ENCODE results near the gene NARS2.
A peak's percentile ranks its signal among the peaks of the same experiment; 100 is the strongest.

The NARS2 gene

DNA sequence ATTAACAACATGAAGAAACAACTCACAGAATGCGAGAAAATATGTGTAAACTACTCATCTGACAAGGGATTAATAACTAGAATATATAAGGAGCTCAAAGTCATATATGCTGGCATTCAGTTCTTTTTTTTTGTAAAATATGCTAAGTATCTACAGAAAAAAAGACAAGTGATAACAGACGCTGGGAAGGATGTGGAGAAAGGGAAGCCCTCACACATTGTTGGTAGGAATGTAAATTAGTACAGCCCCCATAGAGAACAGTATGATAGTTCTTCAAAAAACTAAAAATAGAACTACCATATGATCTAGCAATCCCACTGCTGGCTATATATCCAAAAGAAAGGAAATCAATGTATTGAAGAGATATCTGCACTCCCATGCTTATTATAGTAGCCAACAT, 170.9 kb downstream of the NARS2 start:
- no peaks in the 10 kb centered on the region for H3K36me3 Mint-ChIP-seq (ENCODE audit: insufficient read depth)
- no peaks in the 10 kb centered on the region for H3K4me1 Mint-ChIP-seq

DNA sequence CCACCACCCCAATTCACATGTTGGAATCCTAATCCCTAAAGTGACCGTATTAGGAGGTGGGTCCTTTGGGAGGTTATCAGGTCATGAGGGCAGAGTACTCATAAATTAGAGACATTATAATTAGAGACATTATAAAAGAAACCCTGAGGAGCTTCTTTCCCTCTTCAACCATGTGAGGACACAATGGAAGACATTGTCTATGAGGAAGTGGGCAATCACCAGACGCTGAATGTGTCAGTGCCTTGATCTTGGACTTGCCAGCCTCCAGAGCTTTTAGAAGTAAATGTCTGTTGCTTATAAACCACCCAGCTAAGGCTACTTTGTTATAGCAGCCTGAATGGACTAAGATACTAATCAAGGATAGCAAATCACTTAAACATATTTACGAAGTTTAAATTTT, 171.8 kb downstream of the NARS2 start:
- Mint-ChIP-seq H3K4me1 (no peaks in the 10 kb centered on the region), H3K4me3 (no peak overlapping the region), H3K9me3 (no peaks in the 10 kb centered on the region), H3K27ac (ENCODE audit: low read depth) (no peak overlapping the region), H3K36me3 (ENCODE audit: insufficient read depth) (no peaks in the 10 kb centered on the region), H3K27me3 (peaks cover 9% of the 10 kb centered on the region)
- ATAC-seq (replicated peaks; ENCODE audit: extremely low read depth, poor library complexity, severe bottlenecking) (no peak), DNase-seq (ENCODE audit: low spot score in 2 of 2) (no peak)

More for the DNA sequence above, 170.9 kb downstream of the NARS2 start:
- DNase-seq (ENCODE audit: low spot score in 2 of 2) (no peak), ATAC-seq (replicated peaks; ENCODE audit: extremely low read depth, poor library complexity, severe bottlenecking) (no peak)
- Mint-ChIP-seq H3K4me3 (no peak overlapping the region), H3K27ac (ENCODE audit: low read depth) (no peak overlapping the region), H3K9me3 (no peaks in the 10 kb centered on the region), H3K27me3 (peaks cover 9% of the 10 kb centered on the region)

DNA sequence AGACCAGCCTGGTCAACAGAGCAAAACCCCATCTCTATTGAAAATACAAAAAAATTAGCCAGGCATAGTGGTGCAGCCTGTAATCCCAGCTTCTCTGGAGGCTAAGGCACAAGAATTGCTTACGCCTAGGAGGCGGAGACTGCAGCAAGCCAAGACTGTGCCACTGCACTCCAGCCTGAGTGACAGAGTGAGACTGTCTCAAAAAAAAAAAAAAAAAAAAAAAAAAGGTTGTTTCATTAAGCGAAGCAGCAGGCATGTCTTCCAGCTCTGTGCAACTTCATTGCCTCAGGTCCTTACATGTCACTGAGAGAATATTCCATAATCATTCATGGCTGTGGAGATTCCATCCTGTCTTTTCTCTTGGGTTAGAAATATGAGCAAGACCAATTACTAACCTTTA, 174.0 kb downstream of the NARS2 start:
- no peak for DNase-seq (ENCODE audit: low spot score in 2 of 2)
- ATAC-seq (replicated peaks; ENCODE audit: extremely low read depth, poor library complexity, severe bottlenecking), result no peak
- peaks cover 4% of the 10 kb centered on the region for H3K36me3 Mint-ChIP-seq (ENCODE audit: insufficient read depth)
- peaks cover 9% of the 10 kb centered on the region for H3K27me3 Mint-ChIP-seq
- no peaks in the 10 kb centered on the region for H3K9me3 Mint-ChIP-seq
- H3K4me3 Mint-ChIP-seq, result no peak overlapping the region
- no peak overlapping the region for H3K27ac Mint-ChIP-seq (ENCODE audit: low read depth)
- peaks cover 8% of the 10 kb centered on the region for H3K4me1 Mint-ChIP-seq

DNA sequence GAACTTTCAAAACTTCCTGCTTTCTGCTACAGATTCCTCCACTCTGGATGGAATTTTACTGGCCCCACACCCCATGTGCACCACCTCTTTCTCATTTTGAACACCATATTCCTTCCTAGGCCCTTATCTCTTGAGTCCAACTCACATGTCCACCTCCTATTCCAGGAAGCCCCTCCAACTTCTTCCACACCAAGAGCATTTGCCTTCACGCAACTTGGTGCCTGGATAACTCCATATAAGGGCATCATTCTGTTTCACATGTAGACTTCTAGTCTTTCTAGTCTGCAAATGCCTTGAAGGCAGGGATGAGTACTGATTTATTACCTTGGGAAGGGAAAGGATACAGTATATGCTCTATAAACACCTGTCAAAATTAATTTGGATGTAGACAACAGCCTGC, 174.5 kb downstream of the NARS2 start:
- DNase-seq (ENCODE audit: low spot score in 2 of 2), result no peak
- Mint-ChIP-seq H3K4me3 (no peak overlapping the region), H3K27ac (ENCODE audit: low read depth) (no peak overlapping the region), H3K9me3 (no peaks in the 10 kb centered on the region), H3K36me3 (ENCODE audit: insufficient read depth) (peaks cover 4% of the 10 kb centered on the region), H3K27me3 (peaks cover 9% of the 10 kb centered on the region), H3K4me1 (peaks cover 8% of the 10 kb centered on the region)
- ATAC-seq (replicated peaks; ENCODE audit: extremely low read depth, poor library complexity, severe bottlenecking), result no peak

DNA sequence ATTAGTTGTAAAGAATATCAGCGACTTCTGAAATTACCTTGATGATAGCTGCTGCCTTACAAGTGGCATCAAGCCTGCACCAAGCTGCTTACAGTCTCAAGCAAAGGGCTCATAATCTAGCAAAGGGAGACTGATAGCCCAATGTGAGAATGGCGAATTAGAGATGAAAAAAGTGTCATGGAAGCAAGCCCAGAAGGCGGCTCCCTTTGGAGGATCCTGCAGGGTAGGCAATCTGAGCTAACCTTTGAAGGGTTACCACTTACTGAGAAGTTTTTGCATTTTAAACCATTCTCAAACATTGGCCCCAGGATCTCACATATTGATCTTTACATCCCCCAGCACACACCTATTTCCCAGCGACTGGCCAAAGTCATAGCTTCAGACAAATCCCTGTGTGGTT, 175.5 kb downstream of the NARS2 start:
- H3K36me3 Mint-ChIP-seq (ENCODE audit: insufficient read depth), result peaks cover 4% of the 10 kb centered on the region
- no peaks in the 10 kb centered on the region for H3K9me3 Mint-ChIP-seq
- no peak overlapping the region for H3K27ac Mint-ChIP-seq (ENCODE audit: low read depth)
- no peak for ATAC-seq (replicated peaks; ENCODE audit: extremely low read depth, poor library complexity, severe bottlenecking)
- no peak for DNase-seq (ENCODE audit: low spot score in 2 of 2)
- H3K27me3 Mint-ChIP-seq, result peaks cover under 1% of the 10 kb centered on the region
- peaks cover 8% of the 10 kb centered on the region for H3K4me1 Mint-ChIP-seq
- no peak overlapping the region for H3K4me3 Mint-ChIP-seq

DNA sequence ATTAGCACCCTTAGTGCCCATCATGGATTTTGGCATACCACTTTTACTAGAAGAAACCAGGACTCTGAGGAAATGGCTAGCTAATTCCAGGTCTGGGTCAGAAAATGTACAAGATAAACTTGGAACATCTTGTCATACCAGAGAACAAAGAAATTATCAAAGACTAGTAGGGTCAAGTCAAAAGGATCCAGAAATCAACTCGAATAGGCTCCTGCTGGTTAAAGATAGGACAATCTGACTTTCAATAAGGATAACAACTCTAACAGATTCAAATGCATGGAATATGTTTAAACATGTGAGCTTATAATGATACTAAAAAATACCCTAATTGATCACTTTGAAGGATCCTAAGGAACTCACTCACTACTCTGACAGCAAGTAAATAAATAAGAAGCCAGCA, 175.9 kb downstream of the NARS2 start:
- ATAC-seq (replicated peaks; ENCODE audit: extremely low read depth, poor library complexity, severe bottlenecking) (no peak), DNase-seq (ENCODE audit: low spot score in 2 of 2) (no peak)
- H3K36me3 Mint-ChIP-seq (ENCODE audit: insufficient read depth), result peaks cover 4% of the 10 kb centered on the region
- peaks cover 8% of the 10 kb centered on the region for H3K4me1 Mint-ChIP-seq
- H3K27ac Mint-ChIP-seq (ENCODE audit: low read depth), result no peak overlapping the region
- no peaks in the 10 kb centered on the region for H3K27me3 Mint-ChIP-seq
- no peak overlapping the region for H3K4me3 Mint-ChIP-seq
- no peaks in the 10 kb centered on the region for H3K9me3 Mint-ChIP-seq

DNA sequence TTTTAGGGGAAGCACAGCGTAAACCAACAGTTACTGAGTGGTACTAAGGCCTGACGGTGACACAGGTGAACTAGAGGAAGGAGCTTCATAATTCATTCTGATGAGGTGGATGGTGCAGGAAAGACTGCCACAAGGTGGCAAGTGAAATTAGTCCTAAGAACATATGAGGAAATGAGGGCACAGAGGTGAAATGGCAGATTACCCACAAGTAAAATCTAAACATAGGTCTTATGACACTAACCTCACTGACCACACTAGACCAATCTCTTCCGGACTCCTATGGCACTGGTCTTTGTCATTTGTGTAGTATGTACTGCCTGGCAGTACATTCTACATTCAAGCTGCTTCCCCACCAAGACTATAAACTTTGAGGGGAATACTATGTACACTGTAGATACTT, 177.3 kb downstream of the NARS2 start:
- Mint-ChIP-seq H3K4me3 (no peak overlapping the region), H3K4me1 (peaks cover 8% of the 10 kb centered on the region), H3K27ac (ENCODE audit: low read depth) (no peak overlapping the region), H3K36me3 (ENCODE audit: insufficient read depth) (peaks cover 4% of the 10 kb centered on the region), H3K9me3 (no peaks in the 10 kb centered on the region), H3K27me3 (no peaks in the 10 kb centered on the region)
- ATAC-seq (replicated peaks; ENCODE audit: extremely low read depth, poor library complexity, severe bottlenecking) (peak; percentile 54), DNase-seq (ENCODE audit: low spot score in 2 of 2) (no peak)

DNA sequence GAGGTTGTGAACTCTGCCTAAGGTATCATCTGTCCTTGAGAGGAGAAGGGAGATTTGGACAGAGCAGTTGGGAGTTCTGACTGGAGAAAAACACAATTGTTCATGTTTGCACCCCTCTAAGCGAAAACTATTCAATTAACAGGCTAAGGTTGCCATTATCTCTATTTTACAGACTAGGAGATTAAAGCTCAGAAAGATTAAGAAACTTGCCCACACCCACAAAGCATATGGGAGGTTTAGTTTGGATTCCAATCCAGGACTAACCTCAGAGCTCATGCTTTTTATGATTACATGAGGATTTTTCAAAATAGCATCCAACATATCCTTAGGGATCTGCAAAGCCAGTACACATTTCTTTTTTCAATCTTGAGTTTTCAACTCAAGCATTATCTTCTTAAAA, 179.1 kb downstream of the NARS2 start:
- no peaks in the 10 kb centered on the region for H3K27me3 Mint-ChIP-seq
- H3K4me1 Mint-ChIP-seq, result peaks cover 8% of the 10 kb centered on the region
- ATAC-seq (replicated peaks; ENCODE audit: extremely low read depth, poor library complexity, severe bottlenecking), result no peak
- no peaks in the 10 kb centered on the region for H3K9me3 Mint-ChIP-seq
- H3K27ac Mint-ChIP-seq (ENCODE audit: low read depth), result no peak overlapping the region
- no peak for DNase-seq (ENCODE audit: low spot score in 2 of 2)
- no peak overlapping the region for H3K4me3 Mint-ChIP-seq
- peaks cover 4% of the 10 kb centered on the region for H3K36me3 Mint-ChIP-seq (ENCODE audit: insufficient read depth)

DNA sequence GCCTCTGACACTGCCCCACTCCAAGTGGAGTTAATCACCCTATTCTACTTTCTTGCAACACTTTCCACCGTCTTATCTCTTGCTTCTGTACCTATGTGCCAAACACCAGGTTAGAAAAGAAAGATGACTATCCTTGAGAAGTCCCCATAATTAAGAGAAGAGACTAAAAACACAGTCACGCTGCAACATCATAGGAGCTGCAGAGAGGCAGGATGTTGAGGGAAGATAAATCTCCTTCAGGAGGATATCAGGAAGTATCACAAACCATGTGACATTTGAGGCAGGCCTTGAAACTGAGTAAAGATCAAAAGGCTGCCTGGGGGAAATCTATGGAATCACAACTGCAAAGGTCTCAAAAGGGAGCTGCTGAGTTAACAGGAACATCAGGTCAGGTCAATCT, 181.8 kb downstream of the NARS2 start:
- DNase-seq (ENCODE audit: low spot score in 2 of 2) (no peak), ATAC-seq (replicated peaks; ENCODE audit: extremely low read depth, poor library complexity, severe bottlenecking) (no peak)
- no peaks in the 10 kb centered on the region for H3K27me3 Mint-ChIP-seq
- no peaks in the 10 kb centered on the region for H3K9me3 Mint-ChIP-seq
- peaks cover 4% of the 10 kb centered on the region for H3K36me3 Mint-ChIP-seq (ENCODE audit: insufficient read depth)
- peaks cover 8% of the 10 kb centered on the region for H3K4me1 Mint-ChIP-seq
- no peak overlapping the region for H3K4me3 Mint-ChIP-seq
- H3K27ac Mint-ChIP-seq (ENCODE audit: low read depth), result no peak overlapping the region

DNA sequence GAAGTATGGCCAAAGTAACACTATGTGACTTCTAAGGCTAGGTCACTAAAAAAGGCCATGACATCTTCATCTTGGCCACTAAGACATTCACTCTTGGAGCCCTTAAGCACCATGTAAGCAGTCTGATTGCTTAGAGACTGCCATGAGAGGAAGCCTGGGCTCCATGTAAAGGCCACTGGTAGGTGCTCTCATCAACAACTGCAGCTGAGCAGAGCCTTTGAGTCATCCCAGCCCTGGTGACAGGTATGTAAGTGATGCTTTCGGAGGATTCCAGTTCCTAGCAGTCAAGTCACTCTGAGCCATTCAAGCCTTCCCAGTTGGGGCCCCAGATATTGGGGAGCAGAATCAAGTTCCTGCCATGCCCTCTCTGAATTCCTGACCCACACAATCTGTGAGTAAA, 183.2 kb downstream of the NARS2 start:
- ATAC-seq (replicated peaks; ENCODE audit: extremely low read depth, poor library complexity, severe bottlenecking) (no peak), DNase-seq (ENCODE audit: low spot score in 2 of 2) (no peak)
- Mint-ChIP-seq H3K4me1 (no peaks in the 10 kb centered on the region), H3K36me3 (ENCODE audit: insufficient read depth) (peaks cover 1% of the 10 kb centered on the region), H3K27me3 (no peaks in the 10 kb centered on the region), H3K9me3 (no peaks in the 10 kb centered on the region), H3K27ac (ENCODE audit: low read depth) (no peak overlapping the region), H3K4me3 (no peak overlapping the region)

DNA sequence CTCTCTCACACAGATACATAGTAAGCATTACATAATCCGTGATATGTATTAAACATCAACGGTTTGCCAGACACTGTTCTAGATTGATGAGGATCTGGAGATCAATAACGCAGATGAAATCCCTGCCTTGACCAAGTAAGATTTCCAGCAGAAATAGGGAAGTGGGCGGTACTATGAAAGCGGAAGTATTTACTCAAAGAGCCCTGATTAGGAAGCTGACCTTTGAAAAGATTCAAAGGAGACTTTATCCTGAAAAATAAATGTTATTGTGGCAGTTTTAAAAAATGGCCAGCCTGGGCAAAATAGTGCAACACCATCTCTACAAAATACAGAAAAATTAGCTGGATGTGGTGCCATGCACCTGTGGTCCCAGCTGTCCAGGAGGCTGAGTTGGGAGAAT, 183.9 kb downstream of the NARS2 start:
- Mint-ChIP-seq H3K4me3 (no peak overlapping the region), H3K4me1 (no peaks in the 10 kb centered on the region), H3K36me3 (ENCODE audit: insufficient read depth) (no peaks in the 10 kb centered on the region), H3K9me3 (no peaks in the 10 kb centered on the region), H3K27ac (ENCODE audit: low read depth) (no peak overlapping the region), H3K27me3 (no peaks in the 10 kb centered on the region)
- DNase-seq (ENCODE audit: low spot score in 2 of 2) (no peak), ATAC-seq (replicated peaks; ENCODE audit: extremely low read depth, poor library complexity, severe bottlenecking) (no peak)

DNA sequence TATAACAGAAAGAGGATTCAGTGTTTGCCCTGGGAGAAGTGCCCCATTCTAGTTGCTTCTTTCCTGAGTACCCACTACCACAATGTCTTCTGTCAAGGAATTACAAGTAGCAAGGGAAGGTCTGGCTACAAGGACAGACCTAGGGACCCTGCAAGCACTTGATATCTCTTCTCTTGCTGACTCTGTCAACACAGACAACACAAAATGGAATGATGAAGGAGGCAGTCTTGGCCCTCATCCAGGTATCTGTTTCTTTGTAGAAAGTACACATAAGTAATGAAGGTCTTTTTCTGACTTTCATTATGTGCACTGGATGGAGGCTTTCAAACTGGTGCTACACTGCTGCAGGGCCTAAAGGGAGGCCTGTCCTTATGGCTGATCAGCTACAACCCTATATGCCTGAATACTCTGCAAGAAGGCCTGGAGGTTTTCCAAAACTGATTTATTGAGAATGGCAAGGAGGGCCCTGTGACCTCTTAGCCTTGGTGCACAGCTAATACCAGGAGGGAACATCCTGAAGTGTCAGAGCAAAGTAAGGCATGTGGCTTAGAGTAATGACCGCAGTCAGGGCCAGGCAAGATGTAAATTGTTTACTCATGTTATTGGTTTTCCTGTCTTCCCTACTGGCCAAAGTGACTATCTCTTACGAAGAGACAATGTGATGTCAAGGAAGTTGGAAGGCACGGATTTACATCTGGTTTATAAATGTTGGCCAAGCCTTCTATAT, 188.3 kb downstream of the NARS2 start:
- no peak overlapping the region for H3K27ac Mint-ChIP-seq (ENCODE audit: low read depth)
- no peaks in the 10 kb centered on the region for H3K27me3 Mint-ChIP-seq
- H3K4me3 Mint-ChIP-seq, result no peak overlapping the region
- no peak for ATAC-seq (replicated peaks; ENCODE audit: extremely low read depth, poor library complexity, severe bottlenecking)
- no peaks in the 10 kb centered on the region for H3K4me1 Mint-ChIP-seq
- H3K9me3 Mint-ChIP-seq, result peaks cover 10% of the 10 kb centered on the region
- peaks cover 2% of the 10 kb centered on the region for H3K36me3 Mint-ChIP-seq (ENCODE audit: insufficient read depth)
- DNase-seq (ENCODE audit: low spot score in 2 of 2), result no peak

Measured in central memory CD8-positive, alpha-beta T cell (primary cell).